Activated naive CD4-positive, alpha-beta T cell treated with anti-CD3 and anti-CD28 coated beads for 36 hours (primary cell): Measurements from ENCODE around the gene STUB1. TPM values are rescaled to one million over a fixed set of nuclear protein-coding genes. Genes with fewer than 3 reads are reported as not detected.
A peak's percentile ranks its signal among the peaks of the same experiment; 100 is the strongest.

Experiments
- CTCF ChIA-PET: fragments of 350-600 bp; sonication (Branson Sonifier 250); formaldehyde crosslinking; loops from one replicate; lab custom pipeline; 2021; ENCODE audit warnings: antibody characterized with exemption; lab: Charles Lee
- DNase-seq: peaks from one replicate; pipeline ENCODE4 v3.0.0-alpha.2; 2020
- H3K27ac Mint-ChIP-seq: one replicate; pipeline ENCODE4 v1.8.0; 2021; ENCODE audit warnings: mild to moderate bottlenecking, mixed read lengths
- H3K27me3 Mint-ChIP-seq: one replicate; pipeline ENCODE4 v1.8.0; 2021; ENCODE audit warnings: low read depth, mixed read lengths
- H3K36me3 Mint-ChIP-seq: one replicate; pipeline ENCODE4 v1.8.0; 2021; ENCODE audit warnings: low read depth, mixed read lengths
- H3K4me1 Mint-ChIP-seq: one replicate; pipeline ENCODE4 v1.8.0; 2021; ENCODE audit warnings: low read depth, mixed read lengths
- H3K4me3 Mint-ChIP-seq: one replicate; pipeline ENCODE4 v1.8.0; 2021; ENCODE audit warnings: mild to moderate bottlenecking, moderate library complexity, mixed read lengths
- H3K9me3 Mint-ChIP-seq: one replicate; pipeline ENCODE4 v1.8.0; 2021; ENCODE audit warnings: mixed read lengths
- intact Hi-C: fragments of 100-400 bp; cut with micrococcal nuclease; formaldehyde crosslinking; loops from one replicate; pipeline ENCODE4 v1.15.1; 2023
- total RNA-seq, 2 experiments: library from RNA; stranded (reverse); gene quantifications; one replicate each; pipeline ENCODE4 v1.2.3, GENCODE V29; 2021

Gene STUB1
- total RNA-seq, 2 experiments from 2014 or later, result 40.3 to 44.1 TPM

GRCh38 chr16:670485-671352 lies 9.5 kb upstream of the STUB1 start:
- H3K4me3 Mint-ChIP-seq, result no peak overlapping the region
- no peak for DNase-seq
- peaks cover 17% of the 10 kb centered on the region for H3K4me1 Mint-ChIP-seq
- H3K27me3 Mint-ChIP-seq, result peaks cover 3% of the 10 kb centered on the region
- CTCF ChIA-PET, result no interaction called here
- peaks cover 14% of the 10 kb centered on the region for H3K36me3 Mint-ChIP-seq
- no peaks in the 10 kb centered on the region for H3K9me3 Mint-ChIP-seq
- no peak overlapping the region for H3K27ac Mint-ChIP-seq
- intact Hi-C loops, result no loop called here

GRCh38 chr16:671353-672131 lies 8.7 kb upstream of the STUB1 start:
- Mint-ChIP-seq H3K27me3 (peaks cover 3% of the 10 kb centered on the region), H3K9me3 (no peaks in the 10 kb centered on the region), H3K27ac (no peak overlapping the region), H3K4me1 (peaks cover 18% of the 10 kb centered on the region), H3K4me3 (no peak overlapping the region), H3K36me3 (peaks cover 14% of the 10 kb centered on the region)
- DNase-seq, result no peak
- CTCF ChIA-PET, result no interaction called here
- intact Hi-C loops, result no loop called here

GRCh38 chr16:672371-672770 lies 7.8 kb upstream of the STUB1 start:
- Mint-ChIP-seq H3K9me3 (no peaks in the 10 kb centered on the region), H3K27me3 (peaks cover 3% of the 10 kb centered on the region), H3K36me3 (peaks cover 14% of the 10 kb centered on the region), H3K4me3 (no peak overlapping the region), H3K4me1 (peaks cover 24% of the 10 kb centered on the region), H3K27ac (no peak overlapping the region)
- intact Hi-C loops, result no loop called here
- CTCF ChIA-PET, result interaction anchor here (1.1 kb wide), 1 partner anchor 116 kb away, joined by 3 read pairs; the partner anchor contains the start of genes CHTF18 and RPUSD1
- DNase-seq, result no peak

- intact Hi-C loops, result no loop called here
- peaks cover 14% of the 10 kb centered on the region for H3K36me3 Mint-ChIP-seq
- H3K27ac Mint-ChIP-seq, result no peak overlapping the region
- no peak for DNase-seq
- H3K4me1 Mint-ChIP-seq, result peaks cover 20% of the 10 kb centered on the region
- no peaks in the 10 kb centered on the region for H3K9me3 Mint-ChIP-seq
- peaks cover 3% of the 10 kb centered on the region for H3K27me3 Mint-ChIP-seq
- H3K4me3 Mint-ChIP-seq, result no peak overlapping the region
- CTCF ChIA-PET, result interaction anchor here (1.1 kb wide), 1 partner anchor 116 kb away, joined by 3 read pairs; the partner anchor contains the start of genes CHTF18 and RPUSD1
These were observed 7.4 kb upstream of the STUB1 start for GRCh38 chr16:672851-673250.

GRCh38 chr16:673399-673991 lies 6.7 kb upstream of the STUB1 start:
- no peak for DNase-seq
- CTCF ChIA-PET, result interaction anchor here (1.1 kb wide), 1 partner anchor 115 kb away, joined by 3 read pairs; the partner anchor contains the start of genes CHTF18 and RPUSD1
- Mint-ChIP-seq H3K4me3 (no peak overlapping the region), H3K27ac (no peak overlapping the region), H3K4me1 (peaks cover 20% of the 10 kb centered on the region), H3K9me3 (no peaks in the 10 kb centered on the region), H3K27me3 (peaks cover 3% of the 10 kb centered on the region), H3K36me3 (peaks cover 12% of the 10 kb centered on the region)
- intact Hi-C loops, result no loop called here

- Mint-ChIP-seq H3K36me3 (peaks cover 12% of the 10 kb centered on the region), H3K9me3 (no peaks in the 10 kb centered on the region), H3K27ac (no peak overlapping the region), H3K27me3 (peaks cover 3% of the 10 kb centered on the region), H3K4me3 (no peak overlapping the region), H3K4me1 (peaks cover 16% of the 10 kb centered on the region)
- intact Hi-C loops, result no loop called here
- CTCF ChIA-PET, result no interaction called here
- no peak for DNase-seq
These were observed 5.9 kb upstream of the STUB1 start for GRCh38 chr16:674214-674881.

- DNase-seq, result no peak
- intact Hi-C loops, result no loop called here
- H3K4me1 Mint-ChIP-seq, result peaks cover 13% of the 10 kb centered on the region
- H3K36me3 Mint-ChIP-seq, result peaks cover 8% of the 10 kb centered on the region
- no peaks in the 10 kb centered on the region for H3K9me3 Mint-ChIP-seq
- CTCF ChIA-PET, result interaction anchor here (1.5 to 1.6 kb wide), 2 partner anchors 14 to 26 kb away, joined by 3 to 4 read pairs; partner anchors contain the start of gene WDR90
- peaks cover 3% of the 10 kb centered on the region for H3K27me3 Mint-ChIP-seq
- peak within 1 kb of the TSS; percentile 18 for H3K4me3 Mint-ChIP-seq
- no peak within 1 kb of the TSS for H3K27ac Mint-ChIP-seq
These were observed 5.0 kb upstream of the STUB1 start, which contains the start of gene RHBDL1 for GRCh38 chr16:674968-675883. RHBDL1 (plus strand) TSS chr16:675671; CDS start chr16:675791, 120 bp downstream.

- Mint-ChIP-seq H3K4me1 (peaks cover 14% of the 10 kb centered on the region), H3K36me3 (peaks cover 6% of the 10 kb centered on the region), H3K27me3 (peaks cover 3% of the 10 kb centered on the region), H3K27ac (no peak overlapping the region), H3K9me3 (no peaks in the 10 kb centered on the region), H3K4me3 (no peak overlapping the region)
- DNase-seq, result no peak
- intact Hi-C loops, result no loop called here
- CTCF ChIA-PET, result interaction anchor here (1.0 to 1.6 kb wide), 3 partner anchors 8 to 26 kb away, joined by 3 to 4 read pairs (median 3); partner anchors contain the start of genes RHOT2 and WDR90
These were observed 4.2 kb upstream of the STUB1 start for GRCh38 chr16:675884-676564.

- Mint-ChIP-seq H3K4me1 (peaks cover 19% of the 10 kb centered on the region), H3K27me3 (peaks cover 3% of the 10 kb centered on the region), H3K27ac (no peak overlapping the region), H3K9me3 (no peaks in the 10 kb centered on the region), H3K4me3 (no peak overlapping the region), H3K36me3 (peaks cover 6% of the 10 kb centered on the region)
- CTCF ChIA-PET, result interaction anchor here (1.0 to 1.6 kb wide), 3 partner anchors 9 to 27 kb away, joined by 3 to 4 read pairs (median 3); partner anchors contain the start of genes RHOT2 and WDR90
- no peak for DNase-seq
- intact Hi-C loops, result no loop called here
These were observed 3.7 kb upstream of the STUB1 start for GRCh38 chr16:676565-676902.

GRCh38 chr16:676913-677312 lies 3.3 kb upstream of the STUB1 start:
- CTCF ChIA-PET, result interaction anchor here (1.0 to 1.6 kb wide), 2 partner anchors 9 to 12 kb away, joined by 3 to 4 read pairs; partner anchors contain the start of gene RHOT2
- peaks cover 7% of the 10 kb centered on the region for H3K36me3 Mint-ChIP-seq
- peaks cover 3% of the 10 kb centered on the region for H3K27me3 Mint-ChIP-seq
- peaks cover 23% of the 10 kb centered on the region for H3K4me1 Mint-ChIP-seq
- H3K4me3 Mint-ChIP-seq, result no peak overlapping the region
- H3K27ac Mint-ChIP-seq, result no peak overlapping the region
- DNase-seq, result no peak
- H3K9me3 Mint-ChIP-seq, result no peaks in the 10 kb centered on the region
- intact Hi-C loops, result no loop called here
